GM23248 (cell line): Measurements from ENCODE around the gene ASIC2. TPM values are rescaled to one million over a fixed set of nuclear protein-coding genes. Genes with fewer than 3 reads are reported as not detected.

Experiments used
- DNase-seq: peaks from one replicate; pipeline ENCODE4 v3.0.0-alpha.2; 2015
- H2AFZ ChIP-seq: fragments of 200-600 bp; sonication (generic); 2 replicates; pipeline ENCODE4 v1.6.1; 2016; ENCODE audit warnings: antibody characterized with exemption
- H3F3A ChIP-seq: fragments of 200-600 bp; sonication (generic); 2 replicates; pipeline ENCODE4 v1.6.1; 2016; ENCODE audit warnings: mild to moderate bottlenecking, antibody characterized with exemption, mixed run types; ENCODE audit not compliant: insufficient read depth
- H3K27ac ChIP-seq: fragments of 200-600 bp; sonication (generic); 2 replicates; pipeline ENCODE4 v1.5.1; 2016; ENCODE audit warnings: mild to moderate bottlenecking
- H3K27me3 ChIP-seq: fragments of 200-600 bp; sonication (generic); replicated peaks from 2 replicates; pipeline ENCODE4 v1.6.1; 2016; ENCODE audit warnings: mild to moderate bottlenecking; ENCODE audit not compliant: insufficient read depth
- H3K36me3 ChIP-seq: fragments of 200-600 bp; sonication (generic); 2 replicates; pipeline ENCODE4 v1.6.1; 2016; ENCODE audit warnings: low read depth, mild to moderate bottlenecking
- H3K4me1 ChIP-seq: fragments of 200-600 bp; sonication (generic); 2 replicates; pipeline ENCODE4 v1.6.1; 2016; ENCODE audit warnings: mild to moderate bottlenecking; ENCODE audit not compliant: insufficient read depth
- H3K4me2 ChIP-seq: fragments of 200-600 bp; sonication (generic); one replicate; pipeline ENCODE4 v1.6.1; 2016; ENCODE audit warnings: mild to moderate bottlenecking; ENCODE audit not compliant: unreplicated experiment
- H3K4me3 ChIP-seq: fragments of 200-600 bp; sonication (generic); 2 replicates; pipeline ENCODE4 v1.5.1; 2016; ENCODE audit warnings: mild to moderate bottlenecking
- H3K79me2 ChIP-seq: fragments of 200-600 bp; sonication (generic); 2 replicates; pipeline ENCODE4 v1.6.1; 2016; ENCODE audit warnings: mild to moderate bottlenecking; ENCODE audit not compliant: insufficient read depth
- H3K9ac ChIP-seq: fragments of 200-600 bp; sonication (generic); 2 replicates; pipeline ENCODE4 v1.6.1; 2016; ENCODE audit warnings: mild to moderate bottlenecking
- H3K9me2 ChIP-seq: fragments of 200-600 bp; sonication (generic); 2 replicates; pipeline ENCODE4 v1.6.1; 2016; ENCODE audit warnings: mixed run types, mild to moderate bottlenecking, moderate library complexity; ENCODE audit not compliant: insufficient read depth
- H3K9me3 ChIP-seq: fragments of 200-600 bp; sonication (generic); one replicate; pipeline ENCODE4 v1.6.1; 2017; ENCODE audit warnings: low read depth
- H4K20me1 ChIP-seq: fragments of 200-600 bp; sonication (generic); 2 replicates; pipeline ENCODE4 v1.6.0; 2016; ENCODE audit not compliant: insufficient read depth
- EZH2 ChIP-seq: fragments of 200-600 bp; sonication (generic); IDR thresholded peaks from 2 replicates; pipeline ENCODE4 v1.6.1; 2018; ENCODE audit warnings: antibody characterized with exemption, mild to moderate bottlenecking; ENCODE audit not compliant: insufficient read depth, poor library complexity, severe bottlenecking
- EZH2phosphoT487 ChIP-seq: fragments of 200-600 bp; sonication (generic); IDR thresholded peaks from 2 replicates; pipeline ENCODE4 v1.6.1; 2018; ENCODE audit warnings: antibody characterized with exemption, moderate library complexity, mild to moderate bottlenecking, low read depth; ENCODE audit not compliant: insufficient read depth
- WGBS, 2 experiments: methylation state at CpG; one replicate each; pipeline ENCODE4 v1.1.6; 2015 to 2017; ENCODE audit warnings: low lambda C conversion rate in 2 of 2, low coverage in 1 of 2; ENCODE audit errors: missing lambda C conversion rate in 2 of 2; 5-methylcytosine and 5-hydroxymethylcytosine counted together
- in situ Hi-C: fragments of 300-500 bp; cut with MboI; formaldehyde crosslinking; loops from 2 replicates; pipeline ENCODE4 v1.15.0; 2020
- polyA plus RNA-seq: library from polyadenylated mRNA; unstranded; fragments of >200 nt; fragmentation: Nextera tagmentation; extraction: Ambion mirVana; gene quantifications from 2 replicates; pipeline ENCODE4 v1.2.1, GENCODE V29; 2016
- total RNA-seq: library from RNA; depleted of rRNA; stranded (reverse); fragments of >200 nt; shearing (Covaris generic); gene quantifications from 2 replicates; pipeline ENCODE4 v1.2.3, GENCODE V29; 2014

ASIC2 gene
- total and polyA plus RNA-seq, 2 experiments from 2014 or later, result under 0.01 TPM; not detected in 1

DNA sequence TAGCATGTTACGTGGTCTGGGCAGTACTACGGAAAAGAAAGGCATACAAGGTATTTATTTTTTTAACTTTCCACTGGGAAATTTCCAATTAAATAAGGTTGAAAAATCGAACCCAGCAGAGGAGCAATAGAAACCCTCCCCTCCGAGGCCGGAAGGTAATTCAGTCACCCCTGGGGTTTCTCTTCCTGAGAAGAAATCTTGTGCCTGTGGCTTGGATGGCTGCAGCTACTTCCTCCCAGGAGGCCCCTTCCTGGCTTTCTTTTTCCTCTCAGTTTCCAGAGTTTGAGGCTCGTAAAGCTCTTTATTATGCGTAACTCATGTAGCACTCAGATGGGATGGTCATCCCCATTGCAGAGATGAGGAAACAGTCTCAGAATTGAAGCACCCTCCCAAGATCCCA lies 140.3 kb downstream of the ASIC2 start:
- no peak for DNase-seq
- Histone ChIP-seq H3K4me1 (no peaks in the 10 kb centered on the region), H3K4me3 (no peak overlapping the region), H3K36me3 (no peaks in the 10 kb centered on the region), H4K20me1 (no peaks in the 10 kb centered on the region), H3F3A (no peaks in the 10 kb centered on the region), H2AFZ (no peak overlapping the region), H3K27ac (no peak overlapping the region), H3K9ac (no peak overlapping the region), H3K27me3 (peaks cover 5% of the 10 kb centered on the region), H3K9me3 (no peaks in the 10 kb centered on the region), H3K4me2 (no peak overlapping the region), H3K9me2 (no peaks in the 10 kb centered on the region), H3K79me2 (no peaks in the 10 kb centered on the region)
- TF ChIP-seq EZH2phosphoT487 (no peak), EZH2 (no peak)
- 40 to 46% methylated on average over 7 of the region's 7 CpGs for WGBS, 2 experiments
- in situ Hi-C loops, result no loop called here

DNA sequence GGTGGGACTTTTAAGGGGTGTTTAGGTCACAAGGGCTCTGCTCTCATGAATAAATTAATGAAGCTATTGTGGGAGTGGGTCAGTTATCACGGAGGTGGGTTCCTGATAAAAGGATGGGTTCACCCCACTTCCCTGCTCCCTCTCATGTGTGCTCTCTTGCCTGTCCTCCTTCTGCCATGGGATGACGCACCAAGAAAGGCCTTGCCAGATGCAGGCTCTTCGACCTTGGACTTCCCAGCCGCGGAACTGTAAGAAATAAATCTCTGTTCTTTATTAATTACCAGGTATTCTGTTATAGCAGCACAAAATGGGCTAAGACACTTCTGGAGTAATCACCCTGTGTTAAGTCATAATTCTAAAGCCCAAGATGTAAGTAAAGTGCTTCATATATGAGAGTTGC lies 141.5 kb downstream of the ASIC2 start:
- Histone ChIP-seq H3K27ac (no peak overlapping the region), H3K4me2 (no peak overlapping the region), H3K79me2 (no peaks in the 10 kb centered on the region), H3K9ac (no peak overlapping the region), H3K36me3 (no peaks in the 10 kb centered on the region), H3K27me3 (peaks cover 5% of the 10 kb centered on the region), H2AFZ (no peak overlapping the region), H3K4me1 (no peaks in the 10 kb centered on the region), H3K9me3 (no peaks in the 10 kb centered on the region), H3F3A (no peaks in the 10 kb centered on the region), H3K4me3 (no peak overlapping the region), H3K9me2 (no peaks in the 10 kb centered on the region), H4K20me1 (no peaks in the 10 kb centered on the region)
- in situ Hi-C loops, result no loop called here
- 63 to 66% methylated on average over 5 of the region's 5 CpGs for WGBS, 2 experiments
- no peak for DNase-seq
- TF ChIP-seq EZH2phosphoT487 (no peak), EZH2 (no peak)

DNA sequence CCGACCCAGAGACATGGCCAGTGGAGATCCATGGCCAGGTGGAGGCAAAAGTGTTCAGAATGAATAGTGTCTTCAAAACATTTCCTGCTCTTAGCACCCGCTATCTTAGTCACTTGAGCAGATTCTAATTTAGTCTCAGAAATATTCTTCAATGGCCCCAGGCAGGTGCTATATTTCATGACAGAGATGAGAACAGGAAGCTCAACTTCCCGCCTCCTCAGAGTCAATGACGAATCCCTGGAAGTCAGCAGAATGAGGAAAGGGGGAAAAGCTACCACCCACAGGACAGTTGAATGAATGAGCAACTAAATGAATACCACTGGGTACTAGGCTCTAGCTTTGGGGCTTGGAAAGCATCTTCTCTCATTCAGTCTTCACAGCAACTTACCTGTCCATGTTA lies 147.2 kb downstream of the ASIC2 start:
- no peak overlapping the region for H2AFZ ChIP-seq
- H3K9me3 ChIP-seq, result no peaks in the 10 kb centered on the region
- no peak for TF ChIP-seq EZH2phosphoT487
- 53 to 55% methylated on average over 4 of the region's 4 CpGs for WGBS, 2 experiments
- H3K4me2 ChIP-seq, result no peak overlapping the region
- no peaks in the 10 kb centered on the region for H3F3A ChIP-seq
- H4K20me1 ChIP-seq, result no peaks in the 10 kb centered on the region
- H3K9me2 ChIP-seq, result no peaks in the 10 kb centered on the region
- H3K4me3 ChIP-seq, result no peak overlapping the region
- no peaks in the 10 kb centered on the region for H3K4me1 ChIP-seq
- H3K9ac ChIP-seq, result no peak overlapping the region
- in situ Hi-C loops, result no loop called here
- no peaks in the 10 kb centered on the region for H3K79me2 ChIP-seq
- no peaks in the 10 kb centered on the region for H3K27me3 ChIP-seq
- no peaks in the 10 kb centered on the region for H3K36me3 ChIP-seq
- no peak overlapping the region for H3K27ac ChIP-seq
- no peak for DNase-seq

DNA sequence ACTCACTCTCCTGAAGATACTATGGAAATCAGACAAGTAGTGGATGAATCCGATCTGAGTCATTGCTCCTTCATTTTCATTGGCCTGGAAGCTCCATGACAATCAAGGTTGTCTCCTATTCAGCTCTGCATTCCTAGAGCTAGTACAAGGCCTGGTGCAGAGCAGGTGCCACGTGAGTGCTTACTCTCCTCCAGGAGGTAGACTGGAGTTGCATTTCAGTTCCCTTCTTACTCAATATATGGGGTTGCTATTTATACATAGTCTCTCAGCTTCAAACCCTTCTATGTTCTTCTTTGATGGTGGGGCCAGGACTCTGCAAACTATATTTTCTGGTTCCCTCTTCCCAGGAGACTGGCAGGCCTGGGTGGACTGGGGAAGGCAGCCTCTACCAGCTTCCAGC lies 148.3 kb downstream of the ASIC2 start:
- Histone ChIP-seq H3F3A (no peaks in the 10 kb centered on the region), H3K9ac (no peak overlapping the region), H3K36me3 (no peaks in the 10 kb centered on the region), H3K4me2 (no peak overlapping the region), H3K27ac (no peak overlapping the region), H4K20me1 (no peaks in the 10 kb centered on the region), H3K9me3 (no peaks in the 10 kb centered on the region), H3K79me2 (no peaks in the 10 kb centered on the region), H3K4me3 (no peak overlapping the region), H3K9me2 (no peaks in the 10 kb centered on the region), H3K4me1 (no peaks in the 10 kb centered on the region), H2AFZ (no peak overlapping the region), H3K27me3 (no peaks in the 10 kb centered on the region)
- in situ Hi-C loops, result no loop called here
- 13 to 15% methylated on average over 2 of the region's 2 CpGs for WGBS, 2 experiments
- TF ChIP-seq EZH2phosphoT487 (no peak), EZH2 (no peak)
- no peak for DNase-seq

DNA sequence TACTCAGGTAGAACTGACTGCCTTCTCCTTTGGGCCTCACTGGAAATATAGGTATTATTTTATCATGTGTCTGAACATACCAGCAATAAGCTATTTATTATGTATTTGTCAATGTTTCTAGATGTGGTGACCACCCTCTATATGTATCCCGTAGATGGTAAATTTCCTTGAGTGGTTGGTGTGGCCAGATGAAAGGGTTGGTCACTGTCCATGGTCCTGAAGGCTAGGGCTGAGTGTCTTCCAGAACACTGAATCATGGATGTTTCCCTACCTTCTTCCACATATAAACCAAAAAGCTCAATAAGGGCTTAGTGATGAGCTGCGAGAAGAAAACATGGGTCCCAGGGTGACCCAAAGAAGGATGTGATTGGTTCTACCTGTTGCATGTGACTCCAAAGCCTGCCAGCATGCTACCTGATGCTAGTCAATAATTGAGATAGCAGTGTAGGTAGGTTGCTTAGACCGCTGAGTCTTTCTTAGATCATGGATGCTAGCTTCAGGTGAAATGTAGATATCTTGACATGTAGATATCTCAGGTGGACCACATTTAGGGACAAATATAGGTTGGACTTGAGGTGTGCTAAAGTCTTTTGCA lies 150.3 kb downstream of the ASIC2 start:
- no peak overlapping the region for H2AFZ ChIP-seq
- no peaks in the 10 kb centered on the region for H4K20me1 ChIP-seq
- H3K27me3 ChIP-seq, result no peaks in the 10 kb centered on the region
- H3K4me1 ChIP-seq, result no peaks in the 10 kb centered on the region
- peak; percentile 33 for DNase-seq
- H3K4me2 ChIP-seq, result no peak overlapping the region
- H3K9ac ChIP-seq, result no peak overlapping the region
- H3K9me2 ChIP-seq, result no peaks in the 10 kb centered on the region
- H3K36me3 ChIP-seq, result no peaks in the 10 kb centered on the region
- no peaks in the 10 kb centered on the region for H3F3A ChIP-seq
- H3K27ac ChIP-seq, result no peak overlapping the region
- no peak overlapping the region for H3K4me3 ChIP-seq
- in situ Hi-C loops, result no loop called here
- no peak for TF ChIP-seq EZH2phosphoT487
- no peak for TF ChIP-seq EZH2
- no peaks in the 10 kb centered on the region for H3K9me3 ChIP-seq
- WGBS, 2 experiments, result 37 to 38% methylated on average over 3 of the region's 3 CpGs
- H3K79me2 ChIP-seq, result no peaks in the 10 kb centered on the region
